GM21786 (cell line): Measurements from ENCODE around the gene GJC1.
"Not testable (repeated sequence)": the region's sequence is repeated elsewhere in the genome, so short reads cannot be mapped to it uniquely, and the experiment has no call there.

Experiments
- ATAC-seq: cut with Tn5 transposase; IDR thresholded peaks from one replicate; pipeline ENCODE4 v1.9.1; 2021; ENCODE audit not compliant: unreplicated experiment

Gene GJC1

DNA sequence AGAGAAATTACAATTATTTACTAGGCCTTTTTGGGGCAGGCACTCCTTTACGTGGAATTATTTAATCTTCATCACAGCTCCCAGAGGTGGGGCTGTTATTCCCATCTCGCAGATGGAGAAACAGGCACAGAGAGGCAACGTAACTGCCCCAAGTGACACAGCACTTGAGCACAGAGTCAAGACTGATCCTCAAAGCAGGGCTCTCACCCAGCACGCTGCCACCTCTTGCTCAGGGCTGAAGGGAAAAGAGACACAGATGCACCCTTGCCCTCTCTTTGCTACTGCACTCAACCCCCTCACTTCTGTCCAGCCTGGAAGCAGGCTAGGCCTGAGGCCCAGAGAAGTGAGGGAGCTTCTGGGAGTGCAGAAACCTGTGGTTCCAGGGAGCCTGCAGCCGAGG lies 66.9 kb downstream of the GJC1 start:
- ATAC-seq = no peak

- ATAC-seq = no peak
These were observed 67.9 kb downstream of the GJC1 start for GRCh38 chr17:44761932-44762810.

DNA sequence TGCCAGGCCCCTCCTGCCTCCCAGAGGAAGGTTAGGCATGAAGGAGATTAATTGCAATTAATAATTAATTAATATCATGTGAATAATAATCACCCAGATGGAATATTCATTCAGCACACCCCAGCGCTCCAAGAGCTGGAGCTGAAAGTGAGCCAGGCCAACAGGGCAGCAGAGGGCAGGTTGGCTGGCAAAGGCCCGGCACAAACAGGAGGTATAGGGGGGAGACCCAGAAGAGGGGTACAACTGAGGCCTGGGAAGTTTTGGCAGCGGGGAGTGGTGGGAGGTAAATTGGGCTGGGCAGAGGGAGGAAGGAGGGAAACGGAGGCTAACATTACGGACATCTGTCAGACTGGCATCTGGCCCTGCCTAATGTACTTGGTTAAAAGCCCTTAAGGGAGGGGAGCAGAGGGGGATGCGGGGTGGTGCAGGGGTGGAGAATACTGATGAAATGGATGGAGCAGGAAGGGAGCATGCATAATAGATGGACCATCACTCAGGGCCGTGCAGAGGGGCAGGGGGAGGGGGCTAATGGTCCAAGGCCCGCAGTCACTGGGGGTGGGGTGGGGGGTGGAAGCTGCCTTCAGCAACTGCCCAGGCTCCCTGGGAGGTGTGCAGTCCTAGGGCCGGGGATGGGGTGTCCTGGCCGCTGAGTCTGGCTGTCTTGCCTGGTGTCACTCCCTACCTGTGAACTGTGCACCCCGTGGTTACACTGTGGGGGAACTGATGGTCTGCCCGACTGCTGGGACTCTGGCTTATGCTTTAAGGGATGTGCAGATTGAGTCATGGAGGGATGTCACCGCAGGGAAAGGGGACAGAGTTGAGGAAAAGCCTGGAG lies 69.4 kb downstream of the GJC1 start:
- no peak for ATAC-seq

GRCh38 chr17:44759916-44760243 lies 70.2 kb downstream of the GJC1 start:
- ATAC-seq = no peak

GRCh38 chr17:44759086-44759915 lies 70.8 kb downstream of the GJC1 start:
- no peak for ATAC-seq

GRCh38 chr17:44758414-44759085 lies 71.5 kb downstream of the GJC1 start, which contains the start of gene ADAM11:
TSS of gene ADAM11 (plus strand) at chr17:44758988. CDS start at chr17:44759200, 212 bp downstream.
- no peak for ATAC-seq

- no peak for ATAC-seq
These were observed 72.1 kb downstream of the GJC1 start for GRCh38 chr17:44757918-44758413.

DNA sequence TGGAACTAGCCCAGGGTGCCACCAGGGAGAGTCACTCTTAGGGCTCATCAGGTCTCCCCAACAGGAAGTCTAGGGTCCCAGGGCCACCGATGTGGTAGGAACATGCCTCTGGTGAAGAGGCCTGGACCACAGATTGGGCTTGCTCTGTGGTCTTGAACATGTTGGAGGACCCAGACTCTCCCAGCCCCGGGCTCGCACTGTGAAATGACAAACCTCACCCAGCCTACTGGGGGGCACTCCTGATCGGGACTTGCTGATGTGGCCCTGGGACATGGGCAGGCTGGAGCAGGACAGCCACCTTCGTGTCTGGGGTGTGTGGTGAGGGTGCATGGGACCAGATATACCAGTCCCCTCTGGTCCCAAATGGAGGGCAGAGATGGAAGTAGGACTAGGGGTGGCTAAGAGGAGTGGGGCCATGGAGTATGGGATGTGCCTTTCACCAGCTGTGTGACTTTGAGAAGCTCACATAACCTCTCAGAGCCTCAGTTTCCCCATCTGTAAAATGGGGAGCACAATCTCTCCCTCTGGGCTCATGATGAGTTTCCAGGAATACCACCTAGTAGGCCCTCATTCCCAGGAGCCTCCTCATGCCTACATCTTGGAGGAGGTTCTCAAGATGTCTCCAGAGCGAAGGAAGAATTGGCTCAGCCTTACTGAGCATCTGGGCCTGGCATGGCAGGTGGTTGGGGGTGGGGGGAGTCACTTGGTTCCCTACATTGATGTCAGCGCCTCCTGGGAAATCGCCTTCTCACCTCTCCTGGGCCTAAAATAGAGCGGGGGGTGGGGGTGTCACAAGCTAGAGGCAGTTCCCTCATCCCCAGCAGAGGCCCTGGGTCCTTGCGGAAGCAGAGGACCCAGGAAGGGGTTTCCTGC lies 72.8 kb downstream of the GJC1 start:
- ATAC-seq = no peak

GRCh38 chr17:44755180-44755579 lies 74.9 kb downstream of the GJC1 start:
- not testable (repeated sequence) for ATAC-seq

- no peak for ATAC-seq
These were observed 75.8 kb downstream of the GJC1 start for GRCh38 chr17:44754276-44754675.

DNA sequence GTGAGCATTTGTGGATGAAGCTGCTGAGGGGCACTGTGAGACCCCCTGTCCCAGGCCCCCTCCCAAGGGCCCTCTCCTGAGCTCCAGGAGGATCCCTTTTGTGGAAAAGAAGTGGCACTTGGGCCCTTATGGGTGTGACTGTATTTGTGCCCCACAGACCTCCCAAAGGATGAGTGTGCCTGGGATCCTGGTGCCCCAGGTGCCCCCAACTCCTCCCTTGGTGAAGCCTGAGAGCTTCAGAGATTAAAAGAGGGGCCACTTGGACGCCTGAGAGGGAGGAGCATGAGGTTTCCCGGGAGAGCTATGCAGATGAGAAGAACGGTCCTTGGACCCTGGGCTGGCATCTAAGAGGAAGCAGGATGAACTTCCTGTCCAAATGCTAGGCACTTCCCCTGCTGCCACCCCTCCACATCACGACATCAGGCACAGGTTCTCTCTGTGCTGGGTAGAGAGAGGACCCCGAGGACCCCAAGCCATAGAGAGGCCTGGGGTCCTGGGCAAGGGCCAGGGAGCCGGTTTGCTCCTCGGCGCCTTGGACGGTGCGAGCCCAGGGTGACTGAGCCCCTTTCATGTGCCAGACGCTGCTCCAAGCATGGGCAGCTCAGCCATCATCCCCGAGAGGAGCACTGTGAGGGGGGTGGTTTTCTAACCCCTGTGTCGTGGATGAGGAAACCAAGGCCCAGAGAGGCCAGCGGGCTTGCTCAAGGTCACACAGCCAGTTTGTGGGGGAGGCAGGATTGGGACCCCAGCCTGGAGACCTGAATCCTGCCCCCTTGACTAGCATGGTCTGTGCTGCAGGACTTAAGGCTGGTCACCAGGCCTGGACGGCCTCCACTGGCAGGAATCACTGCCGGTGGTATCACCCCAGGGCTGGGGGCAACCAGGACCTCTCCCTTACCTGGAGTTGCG lies 76.9 kb downstream of the GJC1 start:
- no peak for ATAC-seq

DNA sequence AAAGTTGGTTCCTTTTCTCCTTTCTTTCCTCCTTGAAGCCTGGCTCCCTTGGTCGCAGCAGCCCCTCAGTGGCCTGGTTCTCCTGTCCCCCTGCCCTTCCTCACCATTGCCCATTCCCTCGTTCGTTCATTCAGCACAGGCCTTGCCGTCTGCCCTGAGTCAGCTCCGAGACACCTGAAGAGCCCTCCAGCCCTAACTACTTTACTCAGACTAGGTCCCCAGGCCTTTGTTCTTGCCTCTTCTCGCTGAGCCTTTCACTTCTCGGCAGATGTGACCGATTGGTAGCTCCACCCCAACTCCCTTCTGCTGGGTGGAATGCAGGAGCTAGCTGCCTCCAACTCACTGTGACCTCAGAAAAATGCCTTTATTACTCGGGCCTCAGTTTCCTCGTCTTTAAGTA lies 78.3 kb downstream of the GJC1 start:
- no peak for ATAC-seq

DNA sequence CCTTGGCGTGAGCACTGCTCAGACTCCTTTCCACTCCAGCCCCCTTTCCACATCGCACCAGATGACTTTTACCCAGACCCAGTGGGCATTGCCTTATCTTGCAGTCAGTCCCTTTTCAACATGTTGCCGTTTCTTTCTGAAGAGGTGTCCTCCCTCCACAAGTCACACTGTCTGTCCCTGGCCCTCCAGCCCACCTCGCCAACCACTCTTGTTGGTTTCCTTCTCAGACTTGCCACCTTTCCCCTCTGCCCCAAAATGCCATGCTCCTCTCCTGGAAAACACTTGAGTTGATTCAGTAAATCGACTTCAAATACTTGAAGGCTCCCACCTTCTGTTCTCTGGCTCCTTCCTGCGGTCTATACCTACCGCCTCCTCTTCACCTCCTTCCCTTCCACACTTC lies 78.8 kb downstream of the GJC1 start:
- no peak for ATAC-seq

GRCh38 chr17:44749980-44750318 lies 80.1 kb downstream of the GJC1 start:
- no peak for ATAC-seq

- no peak for ATAC-seq
These were observed 80.8 kb downstream of the GJC1 start for GRCh38 chr17:44749076-44749979.
